SKM-1 (cell line): Measurements from ENCODE around the gene THSD7B.
"Not testable (repeated sequence)": the region's sequence is repeated elsewhere in the genome, so short reads cannot be mapped to it uniquely, and the experiment has no call there.

Experiments used
- DNase-seq: peaks from one replicate; lab custom pipeline; 2025; ENCODE audit not compliant: unreplicated experiment; lab: John Stamatoyannopoulos, UW

Gene THSD7B

GRCh38 chr2:136932700-136933099, 167.4 kb downstream of the THSD7B start:
- peak; percentile 2 for DNase-seq

- DNase-seq: no peak
Observed at GRCh38 chr2:136935119-136935518, 169.8 kb downstream of the THSD7B start.

DNA sequence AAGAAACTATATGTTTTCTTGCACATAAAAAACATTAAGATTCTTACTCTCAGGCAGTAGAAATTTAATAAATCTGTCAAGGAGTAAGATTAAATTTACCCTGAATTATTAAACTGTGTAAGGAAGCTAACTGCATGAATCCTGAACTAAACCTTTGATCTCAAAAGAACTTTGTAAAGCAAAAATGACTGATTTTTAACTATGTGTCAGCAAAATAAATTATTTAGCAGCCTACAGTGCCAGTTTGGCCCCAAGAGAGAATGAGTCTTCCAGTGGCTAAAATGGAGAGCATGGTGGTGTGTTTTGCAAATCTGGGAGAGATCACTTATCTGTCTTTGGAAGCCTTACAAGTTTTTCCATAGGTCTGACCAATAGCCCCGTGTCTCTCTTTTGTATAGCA, 190.7 kb downstream of the THSD7B start:
- DNase-seq: no peak

DNA sequence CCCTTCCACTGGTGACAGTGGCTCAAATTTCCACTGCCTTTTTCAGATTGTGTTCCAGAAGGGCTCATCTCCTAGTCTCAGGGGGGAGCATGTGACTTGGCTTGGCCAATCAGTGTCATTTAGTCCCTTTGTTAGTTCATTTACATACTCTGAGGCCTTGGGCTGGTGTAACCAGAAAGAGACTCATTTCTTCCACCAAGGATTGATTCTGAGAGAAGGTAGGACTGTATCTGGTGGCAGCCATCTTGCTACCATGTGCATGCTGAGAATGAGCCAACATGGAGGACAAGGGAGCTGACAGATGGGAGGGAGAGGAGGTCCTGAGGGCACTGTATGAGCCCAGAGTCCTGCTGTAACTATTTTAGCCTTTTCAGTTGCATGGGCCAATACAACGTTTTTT, 191.7 kb downstream of the THSD7B start:
- DNase-seq: no peak

GRCh38 chr2:136962105-136962725, 196.9 kb downstream of the THSD7B start:
- DNase-seq: no peak

GRCh38 chr2:136966485-136966884, 201.1 kb downstream of the THSD7B start:
- DNase-seq: no peak

DNA sequence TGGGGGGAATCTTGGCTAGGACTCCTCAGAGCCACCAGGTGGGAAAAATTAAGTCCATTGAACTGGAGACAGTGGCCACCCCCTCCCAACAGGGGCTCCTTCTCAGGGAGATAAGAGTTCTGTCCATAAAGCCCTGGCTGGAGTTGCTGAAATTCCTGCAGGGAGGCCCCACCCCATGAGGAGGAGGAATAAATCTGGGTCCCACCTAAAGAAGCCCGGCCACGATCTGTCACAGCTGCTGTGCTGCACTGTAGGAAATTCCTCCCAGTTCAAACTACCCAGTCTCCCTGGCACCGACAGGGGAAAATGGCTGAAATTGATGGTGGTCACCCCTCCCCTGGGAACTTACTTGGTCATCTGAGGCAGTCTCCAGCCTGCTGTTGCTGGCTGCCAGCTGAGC, 215.0 kb downstream of the THSD7B start:
- no peak for DNase-seq

GRCh38 chr2:136981689-136982088, 216.3 kb downstream of the THSD7B start:
- DNase-seq: not testable (repeated sequence)

- DNase-seq: no peak
Observed at GRCh38 chr2:136985044-136985443, 219.7 kb downstream of the THSD7B start.

GRCh38 chr2:136986605-136987221, 221.4 kb downstream of the THSD7B start:
- DNase-seq: no peak

DNA sequence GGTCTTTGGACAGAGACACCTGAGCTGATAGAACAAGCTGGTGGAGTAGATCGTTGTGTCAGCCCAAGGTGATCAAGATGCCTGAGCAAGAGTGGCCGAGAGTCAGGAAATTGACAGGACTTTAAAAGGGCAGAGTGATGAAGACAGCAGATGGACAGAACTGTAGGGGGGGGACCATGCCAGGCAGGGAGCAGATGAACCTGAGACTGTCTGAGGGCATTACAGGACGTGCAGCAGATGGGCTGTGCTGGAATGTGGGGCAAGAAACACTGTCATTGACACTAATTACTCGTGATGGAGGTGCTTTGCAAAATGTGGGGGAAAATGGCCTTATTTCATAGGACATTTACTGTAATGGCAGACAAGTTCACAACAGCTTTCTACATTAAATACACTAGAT, 225.0 kb downstream of the THSD7B start:
- no peak for DNase-seq

- no peak for DNase-seq
Observed at GRCh38 chr2:136994793-136995192, 229.4 kb downstream of the THSD7B start.

DNA sequence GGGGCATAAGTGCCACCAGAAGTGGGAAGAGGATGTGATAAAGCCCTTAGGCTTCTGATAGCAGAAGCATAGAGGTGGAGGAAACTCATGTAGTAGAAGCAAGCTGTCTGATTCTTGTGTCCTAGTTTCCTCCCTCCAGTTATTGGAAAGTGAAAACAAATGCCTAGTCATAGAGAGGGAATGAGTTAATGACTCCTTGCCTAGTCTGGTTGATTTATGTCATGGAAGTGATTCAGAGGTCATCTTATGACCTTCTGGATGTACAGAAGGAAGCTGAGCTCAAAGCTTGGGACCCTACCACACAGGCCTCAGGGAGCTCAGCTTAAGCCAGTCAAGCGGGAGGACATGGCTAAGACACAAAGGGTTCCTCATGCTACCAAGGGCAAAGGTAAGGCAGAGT, 232.2 kb downstream of the THSD7B start:
- no peak for DNase-seq

- no peak for DNase-seq
Observed at GRCh38 chr2:137000811-137001210, 235.5 kb downstream of the THSD7B start.

GRCh38 chr2:137002896-137003295, 237.6 kb downstream of the THSD7B start:
- DNase-seq: no peak

- no peak for DNase-seq
Observed at GRCh38 chr2:137005210-137005609, 239.9 kb downstream of the THSD7B start.

DNA sequence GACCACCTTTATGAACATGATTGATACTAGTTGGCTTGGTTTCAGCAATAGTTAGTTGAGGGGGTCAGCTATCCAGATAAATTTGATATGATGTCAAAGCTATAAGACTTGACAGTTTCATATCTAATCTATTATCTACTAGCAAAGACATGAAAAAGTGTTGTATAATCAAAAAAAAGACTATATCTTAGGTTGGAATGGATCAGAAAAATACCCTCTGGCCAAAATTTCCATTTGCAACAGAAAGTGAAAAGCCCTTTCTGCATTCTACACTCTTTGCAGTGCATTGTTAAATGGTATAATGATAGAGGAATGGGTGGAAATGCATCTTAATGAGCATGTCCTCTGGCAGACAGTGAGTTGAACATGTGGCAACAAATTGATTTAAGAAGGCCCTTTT, 242.6 kb downstream of the THSD7B start:
- DNase-seq: no peak

GRCh38 chr2:137009953-137010352, 244.6 kb downstream of the THSD7B start:
- DNase-seq: no peak

DNA sequence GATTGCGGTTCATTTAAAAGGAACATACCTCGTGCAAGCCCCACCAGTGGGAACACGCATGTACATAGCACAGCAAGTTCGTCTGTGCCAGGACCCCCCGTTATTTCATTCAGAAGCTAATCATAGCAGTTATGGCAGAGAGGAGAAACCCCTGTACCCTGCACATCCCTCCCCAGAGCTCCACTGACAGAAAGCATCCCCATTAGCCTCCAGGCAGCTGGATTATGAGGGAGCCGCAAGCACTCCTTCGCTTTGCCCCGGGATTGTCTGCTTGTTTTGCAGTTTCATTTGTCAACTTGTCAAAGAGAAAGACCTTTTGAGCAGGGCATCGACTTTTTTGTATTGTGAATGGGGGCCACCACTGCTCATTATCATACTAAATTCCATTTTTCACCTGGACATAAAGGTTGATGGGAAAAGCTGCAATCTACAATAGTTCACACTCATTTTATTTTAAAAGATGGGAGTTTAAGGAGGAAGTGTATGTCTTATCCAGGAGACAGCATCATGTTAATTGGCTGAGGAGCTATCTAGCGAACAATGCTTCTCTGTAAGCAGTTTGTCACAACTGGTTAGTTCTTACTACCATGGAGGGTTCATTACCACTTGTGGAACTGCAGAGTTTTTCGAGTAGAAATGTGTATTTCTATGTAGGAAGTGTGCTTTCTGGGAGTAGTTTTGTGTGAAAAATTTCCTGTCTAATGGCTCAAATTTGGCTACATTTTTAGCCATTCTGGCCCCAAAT, 255.3 kb downstream of the THSD7B start:
- DNase-seq: no peak

DNA sequence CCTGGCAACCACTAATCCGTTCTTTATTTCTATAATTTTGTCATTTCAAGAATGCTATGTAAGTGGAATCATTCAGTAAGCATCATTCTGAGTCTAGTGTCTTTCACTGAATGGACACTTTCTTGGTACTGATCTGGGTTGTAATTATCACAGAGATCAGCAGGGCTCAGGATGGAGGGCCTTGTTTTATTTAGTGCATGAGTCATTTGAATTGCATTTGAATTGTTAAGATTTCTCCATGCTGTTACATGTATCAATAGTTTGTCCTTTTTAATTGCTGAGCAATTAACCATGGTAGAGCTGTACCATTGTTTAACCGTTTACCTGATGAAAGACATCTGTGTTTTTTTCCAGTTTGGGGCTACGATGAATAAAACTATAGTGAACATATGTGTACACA, 256.4 kb downstream of the THSD7B start:
- DNase-seq: no peak

GRCh38 chr2:137023205-137023604, 257.9 kb downstream of the THSD7B start:
- no peak for DNase-seq

DNA sequence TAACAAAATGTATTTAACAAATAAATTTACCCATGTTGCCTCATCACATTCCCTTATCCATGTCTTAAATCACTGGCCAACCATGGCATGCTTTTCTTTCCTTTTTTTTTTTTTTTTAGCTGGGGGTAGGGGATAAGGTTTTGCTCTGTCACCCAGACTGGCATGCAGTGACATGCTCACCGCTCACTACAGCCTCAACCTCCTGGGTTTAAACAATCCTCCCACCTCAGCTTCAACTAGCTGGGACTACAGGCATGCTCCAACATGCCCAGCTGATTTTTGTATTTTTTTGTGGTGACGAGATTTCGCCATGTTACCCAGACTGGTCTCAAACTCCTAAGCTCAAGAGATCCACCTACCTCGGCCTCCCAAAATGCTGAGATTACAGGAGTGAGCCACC, 266.4 kb downstream of the THSD7B start:
- DNase-seq: no peak
